ENCODE data around the gene TSPAN31. TPM values are rescaled to one million over a fixed set of nuclear protein-coding genes. Genes with fewer than 3 reads are reported as not detected.

TSPAN31 gene
- total RNA-seq, 3 donors from 2014 or later = 55.5 to 107 (median 73.1) TPM

DNA sequence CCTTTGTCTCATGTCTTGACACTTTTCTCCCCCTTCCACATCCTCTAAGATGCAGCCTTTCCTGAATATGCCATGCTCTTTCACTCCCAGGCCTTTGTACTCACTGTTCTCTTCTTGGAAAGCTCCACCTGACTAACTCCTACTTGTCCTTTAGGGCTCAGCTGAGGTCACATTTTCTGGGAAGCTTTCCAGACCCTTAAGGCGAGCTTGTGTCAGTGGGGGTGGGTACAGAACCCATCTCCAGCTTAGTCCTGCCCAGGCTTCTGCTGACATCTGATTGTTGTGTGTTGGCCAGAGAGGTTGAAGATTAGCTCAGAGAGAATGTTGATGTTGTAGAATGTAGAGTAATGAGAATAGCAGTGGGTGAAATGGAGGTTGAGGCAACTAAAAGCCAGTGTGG is 34.9 kb downstream of the TSPAN31 start:
- no peak for DNase-seq (ENCODE audit: low spot score in 2 of 2)
- no peaks in the 10 kb centered on the region for H3K27me3 ChIP-seq
- intact Hi-C loops (cut with DNase I; ENCODE audit: low total_unique reads) = loop anchor here (5.0 kb wide), 1 partner anchor 43 kb away; no protein-coding TSS in a partner anchor
- TF ChIP-seq POLR2A (IDR thresholded peaks at IDR 0.05) = no peak
- TF ChIP-seq POLR2AphosphoS5 (IDR thresholded peaks at IDR 0.05) = no peak
- TF ChIP-seq, protein P1, sequence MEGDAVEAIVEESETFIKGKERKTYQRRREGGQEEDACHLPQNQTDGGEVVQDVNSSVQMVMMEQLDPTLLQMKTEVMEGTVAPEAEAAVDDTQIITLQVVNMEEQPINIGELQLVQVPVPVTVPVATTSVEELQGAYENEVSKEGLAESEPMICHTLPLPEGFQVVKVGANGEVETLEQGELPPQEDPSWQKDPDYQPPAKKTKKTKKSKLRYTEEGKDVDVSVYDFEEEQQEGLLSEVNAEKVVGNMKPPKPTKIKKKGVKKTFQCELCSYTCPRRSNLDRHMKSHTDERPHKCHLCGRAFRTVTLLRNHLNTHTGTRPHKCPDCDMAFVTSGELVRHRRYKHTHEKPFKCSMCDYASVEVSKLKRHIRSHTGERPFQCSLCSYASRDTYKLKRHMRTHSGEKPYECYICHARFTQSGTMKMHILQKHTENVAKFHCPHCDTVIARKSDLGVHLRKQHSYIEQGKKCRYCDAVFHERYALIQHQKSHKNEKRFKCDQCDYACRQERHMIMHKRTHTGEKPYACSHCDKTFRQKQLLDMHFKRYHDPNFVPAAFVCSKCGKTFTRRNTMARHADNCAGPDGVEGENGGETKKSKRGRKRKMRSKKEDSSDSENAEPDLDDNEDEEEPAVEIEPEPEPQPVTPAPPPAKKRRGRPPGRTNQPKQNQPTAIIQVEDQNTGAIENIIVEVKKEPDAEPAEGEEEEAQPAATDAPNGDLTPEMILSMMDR (IDR thresholded peaks at IDR 0.05) = no peak
- no peak overlapping the region for H3K4me3 ChIP-seq
- H3K36me3 ChIP-seq = no peaks in the 10 kb centered on the region
- no peaks in the 10 kb centered on the region for H3K9me3 ChIP-seq
- no peaks in the 10 kb centered on the region for H3K4me1 ChIP-seq
- peak overlapping the region in 1 of 2 donors; percentile 19 for H3K27ac ChIP-seq

DNA sequence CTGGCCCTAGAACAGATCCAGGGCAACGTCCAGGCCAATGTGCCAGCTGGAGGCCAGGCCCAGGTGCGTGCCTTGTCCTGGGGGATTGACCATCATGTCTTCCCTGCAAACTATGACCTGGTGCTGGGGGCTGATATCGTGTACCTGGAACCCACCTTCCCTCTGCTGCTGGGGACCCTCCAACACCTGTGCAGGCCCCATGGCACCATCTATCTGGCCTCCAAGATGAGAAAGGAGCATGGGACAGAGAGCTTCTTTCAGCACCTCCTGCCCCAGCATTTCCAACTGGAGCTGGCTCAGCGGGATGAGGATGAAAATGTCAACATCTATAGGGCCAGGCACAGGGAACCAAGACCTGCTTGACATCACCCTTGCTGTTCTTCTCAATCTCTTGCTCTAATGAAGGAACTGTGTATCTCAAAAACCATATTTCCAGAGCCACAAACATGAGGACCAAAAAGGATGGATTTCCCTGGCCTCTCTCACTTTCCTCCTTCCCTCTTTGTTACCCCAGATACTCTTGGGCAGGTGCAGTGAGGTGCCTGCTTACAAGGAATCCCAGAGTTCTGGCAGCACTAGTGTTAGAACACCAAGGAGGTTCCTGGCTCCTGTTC is 35.6 kb downstream of the TSPAN31 start:
- DNase-seq (ENCODE audit: low spot score in 2 of 2) = no peak
- intact Hi-C loops (cut with DNase I; ENCODE audit: low total_unique reads) = loop anchor here (5.0 kb wide), 1 partner anchor 42 kb away; no protein-coding TSS in a partner anchor

DNA sequence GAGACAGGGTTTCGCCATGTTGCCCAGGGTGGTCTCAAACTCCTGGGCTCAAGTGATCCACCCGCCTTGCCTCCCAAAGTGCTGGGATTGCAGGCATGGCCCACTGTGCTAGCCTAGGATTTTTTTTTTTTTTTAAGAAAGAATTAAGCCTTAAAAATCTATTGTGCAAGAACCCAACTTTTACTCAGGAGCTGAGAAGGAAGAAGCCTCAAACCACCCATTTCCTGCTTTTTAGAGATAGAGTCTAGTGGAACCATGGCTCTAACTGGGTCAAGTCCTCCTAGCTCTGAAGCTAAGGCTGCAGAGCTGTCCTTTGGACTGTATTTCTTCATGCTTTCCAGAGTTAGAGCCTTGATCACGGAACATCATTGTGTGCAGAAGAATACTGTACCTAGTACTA is 36.4 kb downstream of the TSPAN31 start:
- H3K27ac ChIP-seq = no peak overlapping the region
- no peak overlapping the region for H3K4me3 ChIP-seq
- intact Hi-C loops (cut with DNase I; ENCODE audit: low total_unique reads) = loop anchor here (5.0 kb wide), 1 partner anchor 41 kb away; no protein-coding TSS in a partner anchor
- no peaks in the 10 kb centered on the region for H3K36me3 ChIP-seq
- no peak for DNase-seq (ENCODE audit: low spot score in 2 of 2)
- TF ChIP-seq, protein P1 (IDR thresholded peaks at IDR 0.05) = no peak
- TF ChIP-seq POLR2A (IDR thresholded peaks at IDR 0.05) (no peak), POLR2AphosphoS5 (IDR thresholded peaks at IDR 0.05) (no peak)
- no peaks in the 10 kb centered on the region for H3K9me3 ChIP-seq
- no peaks in the 10 kb centered on the region for H3K4me1 ChIP-seq
- no peaks in the 10 kb centered on the region for H3K27me3 ChIP-seq

More for the DNA sequence above, 35.6 kb downstream of the TSPAN31 start:
- Histone ChIP-seq H3K36me3 (no peaks in the 10 kb centered on the region), H3K4me1 (no peaks in the 10 kb centered on the region), H3K27me3 (no peaks in the 10 kb centered on the region), H3K9me3 (no peaks in the 10 kb centered on the region), H3K27ac (peak overlapping the region in 1 of 2 donors; percentile 19), H3K4me3 (no peak overlapping the region)
- TF ChIP-seq POLR2AphosphoS5 (IDR thresholded peaks at IDR 0.05) = no peak
- no peak for TF ChIP-seq POLR2A (IDR thresholded peaks at IDR 0.05)
- TF ChIP-seq, protein P1 (IDR thresholded peaks at IDR 0.05) = no peak

DNA sequence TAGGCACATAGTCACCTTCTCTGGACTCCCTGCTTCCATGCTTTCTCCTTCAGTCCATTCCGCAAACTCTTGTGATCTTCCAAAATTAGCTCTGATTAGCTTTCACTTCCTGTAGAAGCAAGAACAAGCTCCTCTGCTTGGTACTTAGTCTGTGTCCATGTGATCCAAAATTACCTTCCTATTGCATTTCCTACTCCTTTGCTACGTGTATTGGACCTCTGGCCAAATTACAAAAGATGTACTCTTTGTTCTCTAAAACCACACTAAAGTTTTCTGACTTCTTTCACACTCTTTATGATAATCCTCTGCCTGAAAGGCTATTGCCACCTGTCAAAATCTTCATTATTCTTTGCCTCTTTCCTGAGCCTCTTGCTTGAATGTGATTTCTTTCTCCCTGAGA is 37.0 kb downstream of the TSPAN31 start:
- Histone ChIP-seq H3K27ac (no peak overlapping the region), H3K4me1 (no peaks in the 10 kb centered on the region), H3K36me3 (no peaks in the 10 kb centered on the region), H3K9me3 (no peaks in the 10 kb centered on the region), H3K4me3 (no peak overlapping the region), H3K27me3 (no peaks in the 10 kb centered on the region)
- no peak for DNase-seq (ENCODE audit: low spot score in 2 of 2)
- intact Hi-C loops (cut with DNase I; ENCODE audit: low total_unique reads) = loop anchor here (5.0 kb wide), 1 partner anchor 40 kb away; no protein-coding TSS in a partner anchor
- no peak for TF ChIP-seq POLR2A (IDR thresholded peaks at IDR 0.05)
- TF ChIP-seq, protein P1 (IDR thresholded peaks at IDR 0.05) = no peak
- no peak for TF ChIP-seq POLR2AphosphoS5 (IDR thresholded peaks at IDR 0.05)

DNA sequence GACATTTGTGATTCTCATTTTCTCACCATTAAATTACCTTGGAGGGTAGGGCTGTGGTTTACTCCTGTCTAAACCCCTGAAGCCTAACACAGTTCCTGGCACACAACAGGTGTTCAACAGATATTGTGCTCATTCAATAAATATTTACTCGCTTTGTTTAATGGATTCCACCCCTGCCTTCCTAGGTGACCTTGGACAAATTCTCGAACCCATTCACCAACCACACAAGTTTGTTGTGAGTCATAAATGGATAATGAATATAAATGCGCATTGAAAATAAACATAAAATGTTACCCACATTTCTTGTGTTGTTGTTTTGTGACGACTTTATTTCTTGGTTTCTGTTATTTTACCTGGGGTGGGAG is 37.4 kb downstream of the TSPAN31 start:
- no peaks in the 10 kb centered on the region for H3K9me3 ChIP-seq
- H3K36me3 ChIP-seq = no peaks in the 10 kb centered on the region
- H3K4me3 ChIP-seq = peak overlapping the region; percentile 74 to 87 (median 86)
- DNase-seq (ENCODE audit: low spot score in 2 of 2) = no peak
- H3K27me3 ChIP-seq = no peaks in the 10 kb centered on the region
- intact Hi-C loops (cut with DNase I; ENCODE audit: low total_unique reads) = loop anchor here (5.0 kb wide), 1 partner anchor 40 kb away; no protein-coding TSS in a partner anchor
- H3K27ac ChIP-seq = peak overlapping the region; percentile 82 to 88
- TF ChIP-seq POLR2AphosphoS5 (IDR thresholded peaks at IDR 0.05) (no peak), POLR2A (IDR thresholded peaks at IDR 0.05) (no peak)
- TF ChIP-seq, protein P1 (IDR thresholded peaks at IDR 0.05) = no peak
- no peaks in the 10 kb centered on the region for H3K4me1 ChIP-seq
